C4-2B (cell line): ENCODE measurements around the gene TBC1D4.
"Not testable (repeated sequence)": the region's sequence is repeated elsewhere in the genome, so short reads cannot be mapped to it uniquely, and the experiment has no call there.

ENCODE experiments used
- H3K27ac ChIP-seq: fragments of 450-650 bp; 2 replicates; pipeline ENCODE4 v1.5.1; 2017
- CTCF ChIP-seq: fragments of 450-650 bp; conservative IDR thresholded peaks from 2 replicates; pipeline ENCODE4 v1.5.1; 2017; ENCODE audit warnings: mild to moderate bottlenecking
- ZFX ChIP-seq: fragments of 450-650 bp; IDR thresholded peaks from 2 replicates; pipeline ENCODE4 v1.6.1; 2017

TBC1D4 gene

GRCh38 chr13:75255653-75256052 lies 226.3 kb downstream of the TBC1D4 start:
- H3K27ac ChIP-seq, result no peak overlapping the region
- TF ChIP-seq ZFX, result no peak
- TF ChIP-seq CTCF, result no peak

GRCh38 chr13:75255147-75255546 lies 226.8 kb downstream of the TBC1D4 start:
- H3K27ac ChIP-seq, result no peak overlapping the region
- TF ChIP-seq CTCF (no peak), ZFX (no peak)

- TF ChIP-seq ZFX (no peak), CTCF (no peak)
- H3K27ac ChIP-seq, result no peak overlapping the region
Measured at GRCh38 chr13:75251188-75251587, 230.8 kb downstream of the TBC1D4 start.

GRCh38 chr13:75250526-75251178 lies 231.3 kb downstream of the TBC1D4 start:
- no peak overlapping the region for H3K27ac ChIP-seq
- TF ChIP-seq ZFX, result no peak
- TF ChIP-seq CTCF, result no peak

GRCh38 chr13:75245578-75245977 lies 236.4 kb downstream of the TBC1D4 start:
- H3K27ac ChIP-seq, result not testable (repeated sequence)

- not testable (repeated sequence) for H3K27ac ChIP-seq
Measured at GRCh38 chr13:75240240-75240639, 241.7 kb downstream of the TBC1D4 start.

GRCh38 chr13:75236774-75237173 lies 245.2 kb downstream of the TBC1D4 start:
- no peak overlapping the region for H3K27ac ChIP-seq
- TF ChIP-seq CTCF (no peak), ZFX (no peak)
